Measurements from ENCODE around the gene KIAA1191.

The KIAA1191 gene

GRCh38 chr5:176342766-176343458 is 18.7 kb downstream of the KIAA1191 start:
- ChIA-PET POLR2A (no interaction called here), CTCF (interaction anchor here (0.9 kb wide), 1 partner anchor 12 kb away, joined by 5 read pairs; no protein-coding TSS in a partner anchor)
- no peak for DNase-seq (ENCODE audit: extremely low spot score)
- no peak for TF ChIP-seq CTCF (IDR thresholded peaks at IDR 0.05; ENCODE audit: control extremely low read depth, extremely low read depth, low read depth, missing control alignments)

GRCh38 chr5:176342158-176342483 is 19.4 kb downstream of the KIAA1191 start:
- no peak for TF ChIP-seq CTCF (IDR thresholded peaks at IDR 0.05; ENCODE audit: control extremely low read depth, extremely low read depth, low read depth, missing control alignments)
- POLR2A ChIA-PET = no interaction called here
- DNase-seq (ENCODE audit: extremely low spot score) = no peak
- CTCF ChIA-PET = interaction anchor here (1.1 kb wide), 1 partner anchor 9 kb away, joined by 4 read pairs; no protein-coding TSS in a partner anchor

- CTCF ChIA-PET = interaction anchor here (0.9 to 1.4 kb wide), 4 partner anchors 9 to 20 kb away, joined by 3 to 4 read pairs (median 4); no protein-coding TSS in a partner anchor
- DNase-seq (ENCODE audit: extremely low spot score) = no peak
- POLR2A ChIA-PET = no interaction called here
- no peak for TF ChIP-seq CTCF (IDR thresholded peaks at IDR 0.05; ENCODE audit: control extremely low read depth, extremely low read depth, low read depth, missing control alignments)
Observed at GRCh38 chr5:176341325-176342157, 20.0 kb downstream of the KIAA1191 start.

- CTCF ChIA-PET = interaction anchor here (1.6 kb wide), 1 partner anchor 15 kb away, joined by 3 read pairs; no protein-coding TSS in a partner anchor
- DNase-seq (ENCODE audit: extremely low spot score) = no peak
- POLR2A ChIA-PET = no interaction called here
- TF ChIP-seq CTCF (IDR thresholded peaks at IDR 0.05; ENCODE audit: control extremely low read depth, extremely low read depth, low read depth, missing control alignments) = no peak
Observed at GRCh38 chr5:176339304-176339703, 22.3 kb downstream of the KIAA1191 start.

- ChIA-PET POLR2A (no interaction called here), CTCF (no interaction called here)
- TF ChIP-seq CTCF (IDR thresholded peaks at IDR 0.05; ENCODE audit: control extremely low read depth, extremely low read depth, low read depth, missing control alignments) = no peak
- no peak for DNase-seq (ENCODE audit: extremely low spot score)
Observed at GRCh38 chr5:176337913-176338312, 23.7 kb downstream of the KIAA1191 start.

GRCh38 chr5:176334031-176334770 is 27.4 kb downstream of the KIAA1191 start:
- ChIA-PET POLR2A (no interaction called here), CTCF (no interaction called here)
- TF ChIP-seq CTCF (IDR thresholded peaks at IDR 0.05; ENCODE audit: control extremely low read depth, extremely low read depth, low read depth, missing control alignments) = no peak
- no peak for DNase-seq (ENCODE audit: extremely low spot score)

Data from GM10248 (cell line).